Hepatocyte (in vitro differentiated cells): ENCODE results near the gene TMEM203. TPM values are rescaled to one million over a fixed set of nuclear protein-coding genes. Genes with fewer than 3 reads are reported as not detected.
A peak's percentile ranks its signal among the peaks of the same experiment; 100 is the strongest.

Source experiments
- DNase-seq: peaks from one replicate; pipeline ENCODE4 v3.0.0-alpha.2; 2016; ENCODE audit warnings: low spot score
- H2AFZ ChIP-seq: fragments of 200-600 bp; sonication (generic); 2 replicates; pipeline ENCODE4 v1.6.0; 2016; ENCODE audit warnings: antibody characterized with exemption, mild to moderate bottlenecking
- H3K27ac ChIP-seq: fragments of 200-600 bp; sonication (generic); 2 replicates; pipeline ENCODE4 v1.5.1; 2016; ENCODE audit warnings: mild to moderate bottlenecking
- H3K27me3 ChIP-seq: fragments of 200-600 bp; sonication (generic); 2 replicates; pipeline ENCODE4 v1.6.1; 2016
- H3K36me3 ChIP-seq: fragments of 200-600 bp; sonication (generic); replicated peaks from 2 replicates; pipeline ENCODE4 v1.5.1; 2016; ENCODE audit warnings: low read depth; ENCODE audit not compliant: insufficient read depth
- H3K4me1 ChIP-seq: fragments of 200-600 bp; sonication (generic); 2 replicates; pipeline ENCODE4 v1.5.1; 2016; ENCODE audit warnings: mild to moderate bottlenecking, moderate library complexity; ENCODE audit not compliant: insufficient read depth
- H3K4me2 ChIP-seq: fragments of 200-600 bp; sonication (generic); 2 replicates; pipeline ENCODE4 v1.6.0; 2016
- H3K4me3 ChIP-seq: fragments of 200-600 bp; sonication (generic); 2 replicates; pipeline ENCODE4 v1.5.1; 2016; ENCODE audit warnings: mild to moderate bottlenecking
- H3K79me2 ChIP-seq: fragments of 200-600 bp; sonication (generic); 2 replicates; pipeline ENCODE4 v1.6.0; 2017; ENCODE audit warnings: mild to moderate bottlenecking
- H3K9me2 ChIP-seq: fragments of 200-600 bp; sonication (generic); replicated peaks from 2 replicates; pipeline ENCODE4 v1.6.0; 2017; ENCODE audit warnings: mild to moderate bottlenecking; ENCODE audit not compliant: insufficient read depth
- H3K9me3 ChIP-seq: fragments of 200-600 bp; sonication (generic); 2 replicates; pipeline ENCODE4 v1.5.1; 2016; ENCODE audit warnings: low read depth, mild to moderate bottlenecking
- H4K20me1 ChIP-seq: fragments of 200-600 bp; sonication (generic); 2 replicates; pipeline ENCODE4 v1.6.0; 2016; ENCODE audit warnings: mild to moderate bottlenecking; ENCODE audit not compliant: insufficient read depth, poor library complexity, severe bottlenecking
- CTCF ChIP-seq: fragments of 200-600 bp; sonication (generic); IDR thresholded peaks from 2 replicates; pipeline ENCODE4 v1.5.1; 2016; ENCODE audit warnings: antibody characterized with exemption, mild to moderate bottlenecking; ENCODE audit not compliant: poor library complexity
- EZH2 ChIP-seq: fragments of 200-600 bp; sonication (generic); IDR thresholded peaks from 2 replicates; pipeline ENCODE4 v1.6.1; 2016; ENCODE audit warnings: antibody characterized with exemption, mild to moderate bottlenecking, borderline replicate concordance
- EZH2phosphoT487 ChIP-seq: fragments of 200-600 bp; sonication (generic); IDR thresholded peaks from one replicate; pipeline ENCODE4 v1.6.1; 2018; ENCODE audit warnings: antibody characterized with exemption, mild to moderate bottlenecking, low read depth, moderate library complexity; ENCODE audit not compliant: unreplicated experiment, severe bottlenecking
- WGBS: methylation state at CpG from one replicate; pipeline ENCODE4 v1.1.6; 2016; ENCODE audit warnings: low lambda C conversion rate; ENCODE audit errors: missing lambda C conversion rate; 5-methylcytosine and 5-hydroxymethylcytosine counted together
- polyA plus RNA-seq: library from polyadenylated mRNA; unstranded; fragments of >200 nt; fragmentation: Nextera tagmentation; extraction: Ambion mirVana; gene quantifications from 2 replicates; pipeline ENCODE4 v1.2.1, GENCODE V29; 2016
- total RNA-seq: library from RNA; depleted of rRNA; stranded (reverse); fragments of >200 nt; gene quantifications from 2 replicates; pipeline ENCODE4 v1.2.3, GENCODE V29; 2014

TMEM203 gene
- total and polyA plus RNA-seq, 2 experiments from 2014 or later = 37.6 to 60.7 TPM

GRCh38 chr9:137234055-137234697 lies 28.7 kb upstream of the TMEM203 start:
- no peak for DNase-seq
- Histone ChIP-seq H3K27ac (no peak overlapping the region), H3K9me3 (no peaks in the 10 kb centered on the region), H4K20me1 (no peaks in the 10 kb centered on the region), H3K4me1 (peaks cover 41% of the 10 kb centered on the region), H3K36me3 (no peaks in the 10 kb centered on the region), H3K4me3 (no peak overlapping the region), H2AFZ (no peak overlapping the region), H3K9me2 (no peaks in the 10 kb centered on the region), H3K27me3 (no peaks in the 10 kb centered on the region), H3K79me2 (peaks cover 26% of the 10 kb centered on the region), H3K4me2 (peak overlapping the region; percentile 82)
- TF ChIP-seq EZH2phosphoT487 = no peak
- no peak for TF ChIP-seq CTCF
- TF ChIP-seq EZH2 = no peak
- 88% methylated on average over 38 of the region's 40 CpGs for WGBS

GRCh38 chr9:137233143-137233980 lies 27.9 kb upstream of the TMEM203 start:
- H3K27ac ChIP-seq = no peak overlapping the region
- H4K20me1 ChIP-seq = no peaks in the 10 kb centered on the region
- 86% methylated on average over 21 of the region's 40 CpGs for WGBS
- H3K36me3 ChIP-seq = no peaks in the 10 kb centered on the region
- no peak overlapping the region for H3K4me2 ChIP-seq
- H3K79me2 ChIP-seq = peaks cover 18% of the 10 kb centered on the region
- no peak overlapping the region for H2AFZ ChIP-seq
- H3K4me3 ChIP-seq = no peak overlapping the region
- no peaks in the 10 kb centered on the region for H3K27me3 ChIP-seq
- H3K9me3 ChIP-seq = no peaks in the 10 kb centered on the region
- H3K9me2 ChIP-seq = no peaks in the 10 kb centered on the region
- DNase-seq = no peak
- TF ChIP-seq CTCF (no peak), EZH2phosphoT487 (no peak), EZH2 (no peak)
- H3K4me1 ChIP-seq = peaks cover 37% of the 10 kb centered on the region

DNA sequence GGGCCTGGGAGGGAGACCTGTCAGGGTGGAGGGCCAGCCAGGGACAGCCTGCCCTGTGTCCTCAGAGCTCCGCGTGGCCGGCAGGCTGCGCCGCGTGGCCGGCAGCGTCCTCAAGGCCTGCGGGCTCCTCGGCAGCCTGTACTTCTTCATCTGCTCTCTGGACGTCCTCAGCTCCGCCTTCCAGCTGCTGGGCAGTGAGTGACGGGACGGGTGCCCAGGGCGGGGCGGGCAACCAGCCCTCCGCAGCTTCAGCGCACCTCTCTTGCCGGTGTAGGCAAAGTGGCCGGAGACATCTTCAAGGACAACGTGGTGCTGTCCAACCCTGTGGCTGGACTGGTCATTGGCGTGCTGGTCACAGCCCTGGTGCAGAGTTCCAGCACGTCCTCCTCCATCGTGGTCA lies 27.1 kb upstream of the TMEM203 start:
- Histone ChIP-seq H3K9me3 (no peaks in the 10 kb centered on the region), H3K9me2 (no peaks in the 10 kb centered on the region), H3K27ac (no peak overlapping the region), H3K36me3 (no peaks in the 10 kb centered on the region), H3K4me2 (no peak overlapping the region), H3K4me3 (no peak overlapping the region), H4K20me1 (no peaks in the 10 kb centered on the region), H3K79me2 (peaks cover 9% of the 10 kb centered on the region), H3K27me3 (no peaks in the 10 kb centered on the region), H3K4me1 (peaks cover 44% of the 10 kb centered on the region), H2AFZ (no peak overlapping the region)
- DNase-seq = no peak
- no peak for TF ChIP-seq CTCF
- TF ChIP-seq EZH2phosphoT487 = no peak
- no peak for TF ChIP-seq EZH2
- 89% methylated on average over 24 of the region's 24 CpGs for WGBS
